ENCODE data around the gene ANGPTL2. TPM values are rescaled to one million over a fixed set of nuclear protein-coding genes. Genes with fewer than 3 reads are reported as not detected.

The ANGPTL2 gene
- total RNA-seq, 1 donor from 2014 or later: 19.2 TPM

- Mint-ChIP-seq H3K27me3 (ENCODE audit: low read depth) (no peaks in the 10 kb centered on the region), H3K4me1 (no peaks in the 10 kb centered on the region), H3K36me3 (ENCODE audit: low read depth) (no peaks in the 10 kb centered on the region), H3K4me3 (no peak overlapping the region), H3K9me3 (no peaks in the 10 kb centered on the region), H3K27ac (ENCODE audit: unreplicated experiment) (no peak overlapping the region)
- no peak for TF ChIP-seq CTCF (conservative IDR thresholded peaks at IDR 0.05)
- DNase-seq (ENCODE audit: low read depth, low spot score): no peak
These were observed 72.3 kb downstream of the ANGPTL2 start for GRCh38 chr9:127050152-127050551.

- Mint-ChIP-seq H3K36me3 (ENCODE audit: low read depth) (no peaks in the 10 kb centered on the region), H3K9me3 (no peaks in the 10 kb centered on the region), H3K27ac (ENCODE audit: unreplicated experiment) (no peak overlapping the region), H3K4me3 (no peak overlapping the region), H3K4me1 (no peaks in the 10 kb centered on the region), H3K27me3 (ENCODE audit: low read depth) (no peaks in the 10 kb centered on the region)
- no peak for DNase-seq (ENCODE audit: low read depth, low spot score)
- no peak for TF ChIP-seq CTCF (conservative IDR thresholded peaks at IDR 0.05)
These were observed 72.9 kb downstream of the ANGPTL2 start for GRCh38 chr9:127049581-127049980.

- Mint-ChIP-seq H3K9me3 (no peaks in the 10 kb centered on the region), H3K4me1 (no peaks in the 10 kb centered on the region), H3K27me3 (ENCODE audit: low read depth) (no peaks in the 10 kb centered on the region), H3K36me3 (ENCODE audit: low read depth) (no peaks in the 10 kb centered on the region), H3K4me3 (no peak overlapping the region), H3K27ac (ENCODE audit: unreplicated experiment) (no peak overlapping the region)
- DNase-seq (ENCODE audit: low read depth, low spot score): no peak
- no peak for TF ChIP-seq CTCF (conservative IDR thresholded peaks at IDR 0.05)
These were observed 73.4 kb downstream of the ANGPTL2 start for GRCh38 chr9:127049044-127049443.

- Mint-ChIP-seq H3K36me3 (ENCODE audit: low read depth) (no peaks in the 10 kb centered on the region), H3K4me1 (no peaks in the 10 kb centered on the region), H3K4me3 (no peak overlapping the region), H3K27me3 (ENCODE audit: low read depth) (no peaks in the 10 kb centered on the region), H3K9me3 (no peaks in the 10 kb centered on the region), H3K27ac (ENCODE audit: unreplicated experiment) (no peak overlapping the region)
- TF ChIP-seq CTCF (conservative IDR thresholded peaks at IDR 0.05): no peak
- no peak for DNase-seq (ENCODE audit: low read depth, low spot score)
These were observed 74.5 kb downstream of the ANGPTL2 start for GRCh38 chr9:127047971-127048370.

- no peaks in the 10 kb centered on the region for H3K36me3 Mint-ChIP-seq (ENCODE audit: low read depth)
- H3K4me3 Mint-ChIP-seq: no peak overlapping the region
- no peaks in the 10 kb centered on the region for H3K4me1 Mint-ChIP-seq
- H3K9me3 Mint-ChIP-seq: no peaks in the 10 kb centered on the region
- no peak overlapping the region for H3K27ac Mint-ChIP-seq (ENCODE audit: unreplicated experiment)
- H3K27me3 Mint-ChIP-seq (ENCODE audit: low read depth): no peaks in the 10 kb centered on the region
- TF ChIP-seq CTCF (conservative IDR thresholded peaks at IDR 0.05): no peak
- DNase-seq (ENCODE audit: low read depth, low spot score): no peak
These were observed 77.3 kb downstream of the ANGPTL2 start for GRCh38 chr9:127045148-127045547.

GRCh38 chr9:127039492-127039891 lies 82.9 kb downstream of the ANGPTL2 start:
- H3K9me3 Mint-ChIP-seq: no peaks in the 10 kb centered on the region
- TF ChIP-seq CTCF (conservative IDR thresholded peaks at IDR 0.05): no peak
- H3K36me3 Mint-ChIP-seq (ENCODE audit: low read depth): no peaks in the 10 kb centered on the region
- no peaks in the 10 kb centered on the region for H3K27me3 Mint-ChIP-seq (ENCODE audit: low read depth)
- DNase-seq (ENCODE audit: low read depth, low spot score): no peak
- no peak overlapping the region for H3K4me3 Mint-ChIP-seq
- no peaks in the 10 kb centered on the region for H3K4me1 Mint-ChIP-seq
- no peak overlapping the region for H3K27ac Mint-ChIP-seq (ENCODE audit: unreplicated experiment)
